Choroid plexus epithelial cell (primary cell): Measurements from ENCODE around the gene RPS6KA2.

Experiments
- DNase-seq: peaks from one replicate; pipeline ENCODE4 v3.0.0-alpha.2; 2010; ENCODE audit warnings: low read depth
- H3K4me3 ChIP-seq: 2 replicates; pipeline ENCODE4 v1.5.1; 2011; ENCODE audit warnings: low read depth, mild to moderate bottlenecking, control low read depth, low read length, moderate library complexity
- CTCF ChIP-seq: conservative IDR thresholded peaks from 2 replicates; pipeline ENCODE4 v1.5.1; 2011; ENCODE audit warnings: low read depth, mild to moderate bottlenecking, control low read depth, inconsistent platforms, low read length, moderate library complexity

RPS6KA2 gene

DNA sequence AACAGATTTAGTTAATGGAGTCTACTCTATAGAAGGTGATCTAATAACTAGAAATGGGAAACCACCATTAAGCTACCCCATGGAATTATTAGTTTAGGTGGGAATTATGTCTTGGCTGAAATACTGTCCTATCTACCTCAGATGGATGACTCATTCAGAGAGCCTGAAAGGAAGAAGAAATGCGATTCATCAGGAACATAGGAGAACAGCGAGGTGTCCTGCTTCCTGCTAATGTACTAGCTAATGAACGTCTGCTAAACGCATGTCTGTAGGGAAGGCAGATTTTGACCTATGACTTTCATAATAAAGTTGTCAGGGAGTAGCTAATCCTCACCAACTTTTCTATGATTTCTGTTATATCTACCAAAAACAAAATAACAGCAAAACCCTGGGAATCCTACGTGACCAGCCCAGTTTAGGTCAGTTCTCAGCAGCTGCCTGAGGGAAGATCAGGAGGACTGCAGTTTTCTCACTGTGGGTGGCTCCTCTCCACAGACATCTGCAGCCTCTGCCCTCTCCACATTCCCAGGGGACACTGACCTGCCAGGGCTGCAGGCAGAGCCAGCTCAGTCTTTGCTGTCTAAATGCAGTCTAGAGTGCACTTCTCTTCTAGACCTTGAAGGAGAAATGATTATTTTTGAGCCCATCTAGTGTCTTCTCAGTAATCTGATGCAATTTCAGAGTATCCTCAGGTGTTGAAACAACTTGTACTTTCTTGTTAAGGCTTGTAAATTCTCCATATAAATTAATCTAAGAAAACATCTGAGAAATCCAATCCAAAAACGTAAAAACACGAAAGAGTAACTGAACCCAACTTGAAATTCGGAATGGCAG is 266.6 kb downstream of the RPS6KA2 start:
- TF ChIP-seq CTCF = no peak
- peak; percentile 74 for DNase-seq
- H3K4me3 ChIP-seq = no peak overlapping the region
